Measurements from ENCODE around the gene HNRNPH3.

GRCh38 chr10:68340358-68341080 lies 8.7 kb downstream of the HNRNPH3 start:
- TF ChIP-seq, protein P1, sequence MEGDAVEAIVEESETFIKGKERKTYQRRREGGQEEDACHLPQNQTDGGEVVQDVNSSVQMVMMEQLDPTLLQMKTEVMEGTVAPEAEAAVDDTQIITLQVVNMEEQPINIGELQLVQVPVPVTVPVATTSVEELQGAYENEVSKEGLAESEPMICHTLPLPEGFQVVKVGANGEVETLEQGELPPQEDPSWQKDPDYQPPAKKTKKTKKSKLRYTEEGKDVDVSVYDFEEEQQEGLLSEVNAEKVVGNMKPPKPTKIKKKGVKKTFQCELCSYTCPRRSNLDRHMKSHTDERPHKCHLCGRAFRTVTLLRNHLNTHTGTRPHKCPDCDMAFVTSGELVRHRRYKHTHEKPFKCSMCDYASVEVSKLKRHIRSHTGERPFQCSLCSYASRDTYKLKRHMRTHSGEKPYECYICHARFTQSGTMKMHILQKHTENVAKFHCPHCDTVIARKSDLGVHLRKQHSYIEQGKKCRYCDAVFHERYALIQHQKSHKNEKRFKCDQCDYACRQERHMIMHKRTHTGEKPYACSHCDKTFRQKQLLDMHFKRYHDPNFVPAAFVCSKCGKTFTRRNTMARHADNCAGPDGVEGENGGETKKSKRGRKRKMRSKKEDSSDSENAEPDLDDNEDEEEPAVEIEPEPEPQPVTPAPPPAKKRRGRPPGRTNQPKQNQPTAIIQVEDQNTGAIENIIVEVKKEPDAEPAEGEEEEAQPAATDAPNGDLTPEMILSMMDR (IDR thresholded peaks at IDR 0.05) = no peak
- no peak for TF ChIP-seq POLR2A (IDR thresholded peaks at IDR 0.05)

Data from thyroid gland (tissue), 4 donors.